ENCODE measurements around the gene TRIM38.
"Not testable (repeated sequence)": the region's sequence is repeated elsewhere in the genome, so short reads cannot be mapped to it uniquely, and the experiment has no call there.

TRIM38 gene

GRCh38 chr6:25971187-25971821 is 8.7 kb downstream of the TRIM38 start:
- DNase-seq (ENCODE audit: low read depth), result no peak

- no peak for DNase-seq (ENCODE audit: low read depth)
Measured at GRCh38 chr6:25972128-25972527, 9.5 kb downstream of the TRIM38 start.

- DNase-seq (ENCODE audit: low read depth), result no peak
Measured at GRCh38 chr6:25972902-25973301, 10.3 kb downstream of the TRIM38 start.

DNA sequence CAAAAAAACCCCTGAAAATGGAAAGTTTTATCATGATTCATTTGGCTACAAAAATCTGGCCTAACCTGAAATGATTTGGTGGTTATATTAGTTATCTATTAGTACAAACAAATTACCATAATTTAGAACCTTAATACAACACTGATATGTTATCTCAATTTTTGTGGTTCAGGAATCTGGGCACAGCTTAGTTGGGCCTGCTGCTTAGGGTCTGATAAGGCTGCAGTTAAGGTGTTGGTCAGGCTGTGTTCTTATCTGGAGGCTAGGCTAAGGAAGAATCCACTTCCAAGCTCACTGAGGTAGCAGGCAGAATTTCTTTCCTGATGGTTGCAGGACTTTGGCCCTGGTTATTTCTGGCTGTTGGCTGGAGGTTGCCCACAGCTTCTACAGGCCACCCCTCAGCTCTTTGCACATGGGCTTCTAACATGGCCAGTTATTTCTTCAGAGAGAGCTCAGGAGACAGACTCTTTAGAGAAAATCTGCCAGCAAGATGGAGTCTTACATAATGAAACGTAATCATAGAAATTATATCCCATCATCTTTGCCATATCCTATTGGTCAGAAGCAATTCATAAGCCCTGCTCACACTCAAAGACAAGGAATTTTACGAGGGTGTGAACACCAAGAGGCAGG is 11.4 kb downstream of the TRIM38 start:
- no peak for DNase-seq (ENCODE audit: low read depth)

DNA sequence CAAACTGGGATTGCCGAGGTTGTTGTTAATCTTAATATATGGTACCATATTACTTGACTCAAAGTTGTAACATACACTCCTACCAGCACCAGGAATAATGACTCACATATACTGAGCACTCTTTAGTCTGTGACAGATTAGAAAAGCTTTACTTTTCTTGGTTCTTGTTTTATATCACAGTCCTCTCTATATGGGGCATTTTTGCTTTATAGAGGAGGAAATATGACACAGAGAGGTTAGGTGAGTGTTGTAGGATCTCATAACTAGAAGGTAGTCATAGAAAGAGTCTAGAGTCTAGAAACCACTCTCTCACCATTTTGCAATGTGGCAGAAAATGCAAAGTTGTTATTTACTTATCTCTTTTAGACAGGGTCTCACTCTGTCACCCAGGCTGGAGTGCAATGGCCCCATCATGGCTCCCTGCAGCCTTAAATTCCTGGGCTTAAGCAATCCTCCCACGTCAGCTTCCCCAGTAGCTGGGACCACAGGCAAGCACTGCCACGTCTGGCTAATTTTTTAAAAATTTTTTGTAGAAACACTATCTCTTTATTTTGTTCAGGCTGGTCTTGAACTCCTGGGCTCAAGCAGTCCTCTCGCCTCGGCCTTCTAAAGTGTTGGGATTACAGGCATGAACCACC is 13.4 kb downstream of the TRIM38 start:
- no peak for DNase-seq (ENCODE audit: low read depth)

DNA sequence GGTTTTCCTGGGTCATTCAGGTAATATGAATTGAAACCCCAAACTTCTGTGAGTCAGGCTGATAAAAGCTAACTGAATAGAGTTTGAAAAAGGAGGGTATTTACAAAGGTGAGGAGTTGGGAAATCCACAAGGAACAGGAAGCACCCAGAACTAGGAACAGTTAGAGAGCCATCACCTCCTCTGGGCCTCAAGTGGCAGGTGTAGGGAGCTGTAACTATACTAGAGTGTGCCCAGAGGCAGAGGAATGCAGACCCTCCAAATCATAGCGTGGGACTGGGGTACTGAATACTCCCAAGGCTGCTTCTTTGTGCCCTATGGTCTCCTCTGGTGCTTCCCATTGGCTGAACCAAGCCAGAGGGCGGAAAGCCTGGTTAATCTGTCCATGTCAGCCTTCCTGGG is 18.3 kb downstream of the TRIM38 start:
- no peak for DNase-seq (ENCODE audit: low read depth)

- no peak for DNase-seq (ENCODE audit: low read depth)
Measured at GRCh38 chr6:25981568-25982263, 19.1 kb downstream of the TRIM38 start.

DNA sequence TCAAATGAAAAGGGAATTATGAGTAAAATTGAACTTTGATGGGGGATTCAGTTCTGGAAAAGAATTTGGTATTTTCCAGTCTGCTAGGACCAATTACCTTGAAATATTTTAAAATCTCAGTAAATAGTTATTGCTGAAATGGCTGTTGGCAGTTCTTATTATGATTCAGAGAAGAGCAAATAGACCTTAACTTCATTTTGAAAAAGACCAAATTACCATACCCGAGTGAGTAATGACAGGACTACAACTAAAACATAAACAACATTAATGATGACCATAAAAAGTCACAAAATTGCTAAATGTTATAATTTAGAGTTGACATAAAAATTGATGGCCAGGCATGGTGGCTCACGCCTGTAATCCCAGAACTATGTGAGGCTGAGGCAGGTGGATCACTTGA is 21.7 kb downstream of the TRIM38 start:
- DNase-seq (ENCODE audit: low read depth), result no peak

DNA sequence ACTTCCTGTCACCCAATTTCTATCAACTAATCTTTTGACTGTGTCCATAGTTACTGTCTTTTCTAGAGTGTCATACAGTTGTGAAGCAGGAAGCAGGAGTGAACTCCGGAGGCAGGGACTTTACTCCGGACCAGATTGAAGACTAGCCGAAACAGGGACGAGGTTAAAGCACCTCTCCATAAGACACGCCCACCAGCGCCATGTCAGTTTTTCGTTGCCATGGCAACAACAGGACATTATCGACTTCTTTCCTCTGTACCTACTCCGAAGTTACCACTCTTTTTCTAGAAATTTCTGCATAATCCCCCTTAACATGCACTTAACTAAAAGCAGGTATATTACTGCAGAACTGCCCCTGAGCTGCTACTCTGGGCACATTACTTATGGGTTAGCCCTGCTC is 25.2 kb downstream of the TRIM38 start:
- no peak for DNase-seq (ENCODE audit: low read depth)

GRCh38 chr6:25990172-25990873 is 27.7 kb downstream of the TRIM38 start:
- DNase-seq (ENCODE audit: low read depth), result no peak

- DNase-seq (ENCODE audit: low read depth), result no peak
Measured at GRCh38 chr6:25991785-25992412, 29.3 kb downstream of the TRIM38 start.

GRCh38 chr6:25992413-25993340 is 30.1 kb downstream of the TRIM38 start:
- peak; percentile 85 for DNase-seq (ENCODE audit: low read depth)

GRCh38 chr6:25993341-25993684 is 30.7 kb downstream of the TRIM38 start:
- not testable (repeated sequence) for DNase-seq (ENCODE audit: low read depth)

- no peak for DNase-seq (ENCODE audit: low read depth)
Measured at GRCh38 chr6:25995507-25995906, 32.9 kb downstream of the TRIM38 start.

- DNase-seq (ENCODE audit: low read depth), result no peak
Measured at GRCh38 chr6:25997921-25998320, 35.3 kb downstream of the TRIM38 start.

DNA sequence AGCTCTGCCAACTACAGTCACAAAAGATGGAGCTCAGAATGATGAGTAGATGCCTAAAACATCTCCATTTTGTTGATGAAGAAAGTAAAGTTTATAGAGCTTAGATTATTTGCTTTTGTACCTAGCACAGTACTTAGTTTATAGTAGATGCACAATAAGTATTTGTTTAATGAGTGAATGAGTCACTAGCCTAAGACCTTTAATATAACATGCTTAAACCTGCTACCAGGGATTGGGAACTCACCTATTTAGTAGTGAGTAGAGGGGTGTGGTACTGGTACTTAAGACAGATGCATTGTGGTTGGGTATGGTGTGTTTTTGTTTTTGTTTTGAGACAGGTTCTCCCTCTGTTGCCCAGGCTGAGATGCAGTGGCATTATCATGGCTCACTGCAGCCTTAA is 35.8 kb downstream of the TRIM38 start:
- DNase-seq (ENCODE audit: low read depth), result no peak

- not testable (repeated sequence) for DNase-seq (ENCODE audit: low read depth)
Measured at GRCh38 chr6:25999225-25999624, 36.6 kb downstream of the TRIM38 start.

GRCh38 chr6:26000366-26001144 is 38.0 kb downstream of the TRIM38 start:
- DNase-seq (ENCODE audit: low read depth), result no peak

- peak; percentile 33 for DNase-seq (ENCODE audit: low read depth)
Measured at GRCh38 chr6:26003102-26003694, 40.6 kb downstream of the TRIM38 start.

Measured in stimulated activated CD8-positive, alpha-beta memory T cell treated with anti-CD3 and anti-CD28 coated beads, Interleukin-15, amount 100 ng/mL, for 1 hour (primary cell).